ENCODE measurements around the gene GANAB. TPM values are rescaled to one million over a fixed set of nuclear protein-coding genes. Genes with fewer than 3 reads are reported as not detected.
A peak's percentile ranks its signal among the peaks of the same experiment; 100 is the strongest.

Gene GANAB
- total and polyA plus RNA-seq, 2 of the 13 experiments (the other 11 are each of a cell fraction or from before 2014, with no cell fraction given), result 99.5 to 234 TPM

DNA sequence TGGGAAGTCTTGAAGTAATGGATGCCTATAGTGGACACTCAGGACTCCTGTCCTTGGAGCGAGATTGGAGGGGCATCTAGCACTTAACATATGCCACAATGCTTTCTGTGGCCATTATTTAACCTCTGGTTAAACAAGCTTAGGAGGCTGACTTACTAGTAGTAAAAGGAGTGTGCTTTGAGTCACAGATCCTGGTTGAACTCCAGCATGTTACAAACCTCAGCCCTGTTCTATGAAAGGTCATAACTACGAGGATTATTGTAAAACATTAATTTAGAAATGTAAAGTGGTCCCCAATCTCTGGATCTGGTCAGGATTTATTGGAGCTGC lies 26.7 kb upstream of the GANAB start:
- TF ChIP-seq ZFYVE20 (CRISPR knock-in tag; IDR thresholded peaks at IDR 0.05; ENCODE audit: borderline replicate concordance, low read depth) (no peak), GLI4 (CRISPR knock-in tag; IDR thresholded peaks at IDR 0.05; ENCODE audit: borderline replicate concordance) (no peak), HNRNPL (IDR thresholded peaks at IDR 0.05; ENCODE audit: low read depth, low read length) (no peak), SUZ12 (IDR thresholded peaks at IDR 0.05; ENCODE audit: low read depth, low read length) (no peak), ZNF44 (CRISPR knock-in tag; IDR thresholded peaks at IDR 0.05) (no peak), MED13 (CRISPR knock-in tag; IDR thresholded peaks at IDR 0.05) (no peak), ZNF614 (CRISPR knock-in tag; IDR thresholded peaks at IDR 0.05; ENCODE audit: borderline replicate concordance) (no peak)
- TF ChIP-seq, protein P1, sequence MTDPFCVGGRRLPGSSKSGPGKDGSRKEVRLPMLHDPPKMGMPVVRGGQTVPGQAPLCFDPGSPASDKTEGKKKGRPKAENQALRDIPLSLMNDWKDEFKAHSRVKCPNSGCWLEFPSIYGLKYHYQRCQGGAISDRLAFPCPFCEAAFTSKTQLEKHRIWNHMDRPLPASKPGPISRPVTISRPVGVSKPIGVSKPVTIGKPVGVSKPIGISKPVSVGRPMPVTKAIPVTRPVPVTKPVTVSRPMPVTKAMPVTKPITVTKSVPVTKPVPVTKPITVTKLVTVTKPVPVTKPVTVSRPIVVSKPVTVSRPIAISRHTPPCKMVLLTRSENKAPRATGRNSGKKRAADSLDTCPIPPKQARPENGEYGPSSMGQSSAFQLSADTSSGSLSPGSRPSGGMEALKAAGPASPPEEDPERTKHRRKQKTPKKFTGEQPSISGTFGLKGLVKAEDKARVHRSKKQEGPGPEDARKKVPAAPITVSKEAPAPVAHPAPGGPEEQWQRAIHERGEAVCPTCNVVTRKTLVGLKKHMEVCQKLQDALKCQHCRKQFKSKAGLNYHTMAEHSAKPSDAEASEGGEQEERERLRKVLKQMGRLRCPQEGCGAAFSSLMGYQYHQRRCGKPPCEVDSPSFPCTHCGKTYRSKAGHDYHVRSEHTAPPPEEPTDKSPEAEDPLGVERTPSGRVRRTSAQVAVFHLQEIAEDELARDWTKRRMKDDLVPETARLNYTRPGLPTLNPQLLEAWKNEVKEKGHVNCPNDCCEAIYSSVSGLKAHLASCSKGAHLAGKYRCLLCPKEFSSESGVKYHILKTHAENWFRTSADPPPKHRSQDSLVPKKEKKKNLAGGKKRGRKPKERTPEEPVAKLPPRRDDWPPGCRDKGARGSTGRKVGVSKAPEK (CRISPR knock-in tag; IDR thresholded peaks at IDR 0.05; ENCODE audit: borderline replicate concordance), result no peak
- TF ChIP-seq, protein P2, sequence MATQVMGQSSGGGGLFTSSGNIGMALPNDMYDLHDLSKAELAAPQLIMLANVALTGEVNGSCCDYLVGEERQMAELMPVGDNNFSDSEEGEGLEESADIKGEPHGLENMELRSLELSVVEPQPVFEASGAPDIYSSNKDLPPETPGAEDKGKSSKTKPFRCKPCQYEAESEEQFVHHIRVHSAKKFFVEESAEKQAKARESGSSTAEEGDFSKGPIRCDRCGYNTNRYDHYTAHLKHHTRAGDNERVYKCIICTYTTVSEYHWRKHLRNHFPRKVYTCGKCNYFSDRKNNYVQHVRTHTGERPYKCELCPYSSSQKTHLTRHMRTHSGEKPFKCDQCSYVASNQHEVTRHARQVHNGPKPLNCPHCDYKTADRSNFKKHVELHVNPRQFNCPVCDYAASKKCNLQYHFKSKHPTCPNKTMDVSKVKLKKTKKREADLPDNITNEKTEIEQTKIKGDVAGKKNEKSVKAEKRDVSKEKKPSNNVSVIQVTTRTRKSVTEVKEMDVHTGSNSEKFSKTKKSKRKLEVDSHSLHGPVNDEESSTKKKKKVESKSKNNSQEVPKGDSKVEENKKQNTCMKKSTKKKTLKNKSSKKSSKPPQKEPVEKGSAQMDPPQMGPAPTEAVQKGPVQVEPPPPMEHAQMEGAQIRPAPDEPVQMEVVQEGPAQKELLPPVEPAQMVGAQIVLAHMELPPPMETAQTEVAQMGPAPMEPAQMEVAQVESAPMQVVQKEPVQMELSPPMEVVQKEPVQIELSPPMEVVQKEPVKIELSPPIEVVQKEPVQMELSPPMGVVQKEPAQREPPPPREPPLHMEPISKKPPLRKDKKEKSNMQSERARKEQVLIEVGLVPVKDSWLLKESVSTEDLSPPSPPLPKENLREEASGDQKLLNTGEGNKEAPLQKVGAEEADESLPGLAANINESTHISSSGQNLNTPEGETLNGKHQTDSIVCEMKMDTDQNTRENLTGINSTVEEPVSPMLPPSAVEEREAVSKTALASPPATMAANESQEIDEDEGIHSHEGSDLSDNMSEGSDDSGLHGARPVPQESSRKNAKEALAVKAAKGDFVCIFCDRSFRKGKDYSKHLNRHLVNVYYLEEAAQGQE (IDR thresholded peaks at IDR 0.05; ENCODE audit: borderline replicate concordance in 1 of 2, low read depth in 1 of 2, low read length in 2 of 2), result no peak
- Histone ChIP-seq H3K27me3 (ENCODE audit: control insufficient read depth in 1 of 2, insufficient read depth in 2 of 2, low read length in 2 of 2) (no peaks in the 10 kb centered on the region; a peak in 1 of 5 replicates), H3K36me3 (replicated peaks in 1 of 2; ENCODE audit: control insufficient read depth in 1 of 2, insufficient read depth in 2 of 2, low read length in 2 of 2) (peaks cover 0 to 7% of the 10 kb centered on the region in 2 experiments; a peak in 1 of 5 replicates), H3K79me2 (ENCODE audit: insufficient read depth, low read length) (peaks cover 26% of the 10 kb centered on the region), H3K4me3 (replicated peaks in 1 of 3; ENCODE audit: insufficient read depth in 1 of 3, low read depth in 2 of 3, low read length in 3 of 3) (peak overlapping the region in 2 of 3 experiments; percentile 3 to 98; a peak in 2 of 6 replicates), H4K20me1 (ENCODE audit: insufficient read depth, low read length) (no peaks in the 10 kb centered on the region; the same call in 1 of the 2 replicates), H3K9ac (ENCODE audit: insufficient read depth, low read depth, low read length) (peak overlapping the region; percentile 96; the same call in 1 of the 2 replicates), H3K4me1 (ENCODE audit: insufficient read depth, low read length) (peaks cover 59% of the 10 kb centered on the region), H2AFZ (ENCODE audit: low read length) (no peak overlapping the region), H3K4me2 (ENCODE audit: low read depth, low read length) (peak overlapping the region; percentile 76), H3K9me3 (ENCODE audit: low read length) (no peaks in the 10 kb centered on the region), H3K27ac (ENCODE audit: extremely low read length, insufficient read depth, low read length) (peak overlapping the region; percentile 29)
- ATAC-seq (no peak), FAIRE-seq (no peak), DNase-seq (ENCODE audit: low spot score) (no peak)
- ChIA-PET CTCF (ENCODE audit: low intra/inter-chr PET ratio, low total read pairs) (no interaction called here), POLR2A (interaction anchor here (0.8 to 6.6 kb wide), 8 partner anchors 7 to 99 kb away, joined by 3 to 64 read pairs (median 19); partner anchors contain the start of genes C11orf98, CSKMT, EEF1G and GANAB)
- in situ Hi-C loops (cut with HindIII; ENCODE audit: extremely low pct_ligation_motif_present, low pct_unique_long_range_greater_than_20kb) (no loop called here), intact Hi-C loops (cut with micrococcal nuclease; ENCODE audit: unreplicated experiment) (no loop called here)
- no TSS peak for BruUV-seq (replicated peaks)
- WGBS (ENCODE audit: low lambda C conversion rate), result 74% methylated on average over 2 of the region's 2 CpGs
